Endothelial cell of umbilical vein (primary cell): ENCODE results near the gene MOCS1. TPM values are rescaled to one million over a fixed set of nuclear protein-coding genes. Genes with fewer than 3 reads are reported as not detected.

ENCODE experiments used
- BruUV-seq: library from RNA; stranded (reverse); fragments of 400-500 nt; replicated peaks from 2 replicates; lab custom pipeline; 2021; lab: Mats Ljungman, UMichigan
- CTCF ChIA-PET: fragments of 300-600, 350-600 bp; sonication (Branson Sonifier 250); formaldehyde crosslinking; loops from one replicate; lab custom pipeline; 2021; ENCODE audit warnings: antibody characterized with exemption, inconsistent platforms; lab: Charles Lee
- POLR2A ChIA-PET: fragments of 300-600, 350-600 bp; sonication (Branson Sonifier 250); formaldehyde crosslinking; loops from one replicate; lab custom pipeline; 2021; ENCODE audit warnings: antibody characterized with exemption, inconsistent platforms; lab: Charles Lee
- DNase-seq: peaks from one replicate; pipeline ENCODE4 v3.0.0-alpha.2; 2011; ENCODE audit warnings: low read depth, low spot score
- FAIRE-seq: peaks from 2 replicates; lab custom pipeline; 2011; peaks lifted over from hg19 to GRCh38; lab: Jason Lieb, UNC
- H2AFZ ChIP-seq: 2 replicates; pipeline ENCODE4 v1.6.0; 2012; ENCODE audit warnings: low read depth, low read length, control low read depth, inconsistent platforms
- H3K27ac ChIP-seq: 2 replicates; pipeline ENCODE4 v1.5.1; 2011; ENCODE audit warnings: low read depth, mild to moderate bottlenecking, control low read depth, low read length, moderate library complexity; ENCODE audit not compliant: insufficient read depth
- H3K27me3 ChIP-seq, 2 experiments: 2 replicates each; pipeline versions ENCODE4 v1.6.0 to v1.6.1; 2011; ENCODE audit warnings: low read length in 2 of 2, mixed read lengths in 1 of 2; ENCODE audit not compliant: control insufficient read depth in 2 of 2, insufficient read depth in 2 of 2
- H3K36me3 ChIP-seq, 2 experiments: 2 replicates in 1 of 2; 3 replicates in 1 of 2; pipeline ENCODE4 v1.5.1; 2011; ENCODE audit warnings: low read length in 2 of 2, mild to moderate bottlenecking in 1 of 2, moderate library complexity in 1 of 2; ENCODE audit not compliant: control insufficient read depth in 2 of 2, insufficient read depth in 2 of 2; ENCODE audit errors: extremely low read depth in 1 of 2
- H3K4me1 ChIP-seq: 3 replicates; pipeline ENCODE4 v1.5.1; 2011; ENCODE audit warnings: mild to moderate bottlenecking, low read length; ENCODE audit not compliant: control insufficient read depth, insufficient read depth; ENCODE audit errors: extremely low read depth
- H3K4me2 ChIP-seq: 2 replicates; pipeline ENCODE4 v1.6.1; 2011; ENCODE audit warnings: low read length, control low read depth, mixed read lengths; ENCODE audit not compliant: insufficient read depth
- H3K4me3 ChIP-seq, 3 experiments: fragments of 200-600 bp in 1 of 3; sonication (generic), shearing (Covaris generic) in 1 of 3; replicated peaks in 1 of 3; 2 replicates each; pipeline ENCODE4 v1.5.1; 2011 to 2016; ENCODE audit warnings: control low read depth in 3 of 3, low read length in 3 of 3, mild to moderate bottlenecking in 2 of 3, inconsistent platforms in 1 of 3, low read depth in 1 of 3, moderate library complexity in 1 of 3; ENCODE audit not compliant: insufficient read depth in 1 of 3
- H3K79me2 ChIP-seq: 2 replicates; pipeline ENCODE4 v1.6.0; 2012; ENCODE audit warnings: low read length, inconsistent platforms; ENCODE audit not compliant: control insufficient read depth, insufficient read depth
- H3K9ac ChIP-seq: replicated peaks from 2 replicates; pipeline ENCODE3; 2011; ENCODE audit warnings: low read length, control low read depth; ENCODE audit not compliant: insufficient read depth; ENCODE audit errors: extremely low read depth
- H3K9me1 ChIP-seq: replicated peaks from 3 replicates; pipeline ENCODE4 v1.6.0; 2011; ENCODE audit warnings: mild to moderate bottlenecking, low read length; ENCODE audit not compliant: control insufficient read depth, insufficient read depth; ENCODE audit errors: extremely low read depth
- H3K9me3 ChIP-seq: replicated peaks from 2 replicates; pipeline ENCODE4 v1.5.1; 2012; ENCODE audit warnings: low read length, inconsistent platforms; ENCODE audit not compliant: control insufficient read depth, insufficient read depth
- H4K20me1 ChIP-seq: replicated peaks from 2 replicates; pipeline ENCODE3; 2011; ENCODE audit warnings: mild to moderate bottlenecking, low read length; ENCODE audit not compliant: control insufficient read depth, insufficient read depth; ENCODE audit errors: extremely low read depth
- EZH2 ChIP-seq: IDR thresholded peaks from 2 replicates; pipeline ENCODE4 v1.6.1; 2012; ENCODE audit warnings: borderline replicate concordance, low read depth, mild to moderate bottlenecking, moderate library complexity, low read length, inconsistent platforms; ENCODE audit not compliant: severe bottlenecking
- GATA2 ChIP-seq: IDR thresholded peaks from 2 replicates; pipeline ENCODE4 v1.7.0; 2011; ENCODE audit warnings: low read depth, mild to moderate bottlenecking, moderate library complexity, mixed read lengths, low read length; ENCODE audit not compliant: insufficient read length, insufficient read depth
- MYC ChIP-seq: IDR thresholded peaks from one replicate; pipeline ENCODE4 v1.6.1; 2011; ENCODE audit warnings: mild to moderate bottlenecking, low read depth, low read length
- POLR2A ChIP-seq: IDR thresholded peaks from 2 replicates; pipeline ENCODE4 v1.6.1; 2012; ENCODE audit warnings: low read depth, mild to moderate bottlenecking, control low read depth, low read length
- dilution Hi-C: fragments of 300-500 bp; cut with MboI; formaldehyde crosslinking; loops from one replicate; pipeline ENCODE4 v1.15.0; 2019; ENCODE audit warnings: low sequenced_read_pairs; ENCODE audit not compliant: extremely low pct_ligation_motif_present
- intact Hi-C: fragments of 100-400 bp; cut with micrococcal nuclease; formaldehyde crosslinking; loops from one replicate; pipeline ENCODE4 v1.10.0; 2022
- polyA plus RNA-seq, 4 experiments: library from polyadenylated mRNA; depleted of rRNA in 3 of 4; stranded (reverse) in 3 of 4; unstranded in 1 of 4; fragments of >200 nt; gene quantifications; 2 replicates each; pipeline versions ENCODE4 v1.2.1 to v1.2.3, GENCODE V29; 2011 to 2012; ENCODE audit warnings: missing spikeins in 1 of 4
- total RNA-seq: library from RNA; stranded (reverse); gene quantifications from 2 replicates; pipeline ENCODE4 v1.2.3, GENCODE V29; 2021
- TF ChIP-seq, protein P1 (sequence below): IDR thresholded peaks from 2 replicates; pipeline ENCODE4 v1.6.1; 2011; ENCODE audit not compliant: insufficient read depth, insufficient read length
- TF ChIP-seq, protein P2 (sequence below), 2 donors: IDR thresholded peaks; 1 replicate in 1 of 2; 2 replicates in 1 of 2; pipeline ENCODE4 v1.5.1; 2011; ENCODE audit warnings: low read length in 2 of 2, mild to moderate bottlenecking in 2 of 2, moderate library complexity in 2 of 2, control low read depth in 1 of 2, inconsistent platforms in 1 of 2, low read depth in 1 of 2; ENCODE audit not compliant: insufficient read depth in 1 of 2; ENCODE audit errors: extremely low read depth in 1 of 2

Gene MOCS1
- total and polyA plus RNA-seq, 2 donors (not counting 3 experiments of a cell fraction or from before 2014, with no cell fraction given): 8.3 to 12.8 TPM

- H3K9me3 ChIP-seq: no peaks in the 10 kb centered on the region
- DNase-seq (no peak), FAIRE-seq (no peak)
- TF ChIP-seq, protein P1, sequence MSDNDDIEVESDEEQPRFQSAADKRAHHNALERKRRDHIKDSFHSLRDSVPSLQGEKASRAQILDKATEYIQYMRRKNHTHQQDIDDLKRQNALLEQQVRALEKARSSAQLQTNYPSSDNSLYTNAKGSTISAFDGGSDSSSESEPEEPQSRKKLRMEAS: no peak
- TF ChIP-seq, protein P2, sequence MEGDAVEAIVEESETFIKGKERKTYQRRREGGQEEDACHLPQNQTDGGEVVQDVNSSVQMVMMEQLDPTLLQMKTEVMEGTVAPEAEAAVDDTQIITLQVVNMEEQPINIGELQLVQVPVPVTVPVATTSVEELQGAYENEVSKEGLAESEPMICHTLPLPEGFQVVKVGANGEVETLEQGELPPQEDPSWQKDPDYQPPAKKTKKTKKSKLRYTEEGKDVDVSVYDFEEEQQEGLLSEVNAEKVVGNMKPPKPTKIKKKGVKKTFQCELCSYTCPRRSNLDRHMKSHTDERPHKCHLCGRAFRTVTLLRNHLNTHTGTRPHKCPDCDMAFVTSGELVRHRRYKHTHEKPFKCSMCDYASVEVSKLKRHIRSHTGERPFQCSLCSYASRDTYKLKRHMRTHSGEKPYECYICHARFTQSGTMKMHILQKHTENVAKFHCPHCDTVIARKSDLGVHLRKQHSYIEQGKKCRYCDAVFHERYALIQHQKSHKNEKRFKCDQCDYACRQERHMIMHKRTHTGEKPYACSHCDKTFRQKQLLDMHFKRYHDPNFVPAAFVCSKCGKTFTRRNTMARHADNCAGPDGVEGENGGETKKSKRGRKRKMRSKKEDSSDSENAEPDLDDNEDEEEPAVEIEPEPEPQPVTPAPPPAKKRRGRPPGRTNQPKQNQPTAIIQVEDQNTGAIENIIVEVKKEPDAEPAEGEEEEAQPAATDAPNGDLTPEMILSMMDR (IDR thresholded peaks at IDR 0.05; ENCODE audit: extremely low read depth in 1 of 2, insufficient read depth in 1 of 2, low read depth in 1 of 2, low read length in 2 of 2): no peak
- TF ChIP-seq MYC (no peak), POLR2A (no peak)
- H3K79me2 ChIP-seq: no peaks in the 10 kb centered on the region
- no peaks in the 10 kb centered on the region for H4K20me1 ChIP-seq
- H3K9me1 ChIP-seq: no peaks in the 10 kb centered on the region
- H3K4me3 ChIP-seq: no peak overlapping the region
- peaks cover 1 to 7% of the 10 kb centered on the region in 2 experiments for H3K27me3 ChIP-seq
- H2AFZ ChIP-seq: no peak overlapping the region
- peaks cover 9% of the 10 kb centered on the region for H3K4me1 ChIP-seq
- H3K27ac ChIP-seq: no peak overlapping the region
- H3K9ac ChIP-seq: no peak overlapping the region
- ChIA-PET CTCF (no interaction called here), POLR2A (no interaction called here)
- H3K4me2 ChIP-seq: no peak overlapping the region
- BruUV-seq: no TSS peak
- intact Hi-C loops (loop anchor here (10.0 kb wide), 1 partner anchor 508 kb away; no protein-coding TSS in a partner anchor), dilution Hi-C loops (no loop called here)
- H3K36me3 ChIP-seq: no peaks in the 10 kb centered on the region
Measured at GRCh38 chr6:39932386-39932910, 1.8 kb downstream of the MOCS1 start.

DNA sequence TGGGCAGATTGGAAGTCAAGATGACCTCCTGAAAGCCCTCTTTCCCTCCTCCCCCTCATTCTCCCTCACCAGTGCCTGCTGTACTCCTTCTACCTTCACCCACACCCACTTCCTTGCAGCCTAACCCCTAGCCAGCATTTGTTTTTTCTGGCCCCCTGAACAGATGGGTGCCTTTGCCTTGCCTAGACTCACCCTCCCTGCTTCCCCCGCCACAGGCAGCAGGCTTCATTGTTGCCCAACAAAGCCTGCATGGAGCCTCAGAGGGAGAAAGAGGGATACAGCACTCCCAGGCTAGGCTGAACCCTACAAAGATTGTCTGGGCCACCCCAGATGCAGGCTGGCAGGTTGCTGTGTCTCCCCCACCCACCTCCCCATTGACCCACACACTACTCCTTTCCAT lies 2.7 kb downstream of the MOCS1 start:
- dilution Hi-C loops (no loop called here), intact Hi-C loops (loop anchor here (10.0 kb wide), 1 partner anchor 507 kb away; no protein-coding TSS in a partner anchor)
- no peak overlapping the region for H3K4me2 ChIP-seq
- ChIA-PET POLR2A (interaction anchor here (0.6 kb wide), 1 partner anchor 49 kb away, joined by 4 read pairs; no protein-coding TSS in a partner anchor), CTCF (no interaction called here)
- no TSS peak for BruUV-seq
- H3K9ac ChIP-seq: no peak overlapping the region
- no peaks in the 10 kb centered on the region for H3K79me2 ChIP-seq
- H3K27me3 ChIP-seq: peaks cover 0 to 2% of the 10 kb centered on the region in 2 experiments
- no peak overlapping the region for H3K27ac ChIP-seq
- no peak for DNase-seq
- H3K4me1 ChIP-seq: peaks cover 9% of the 10 kb centered on the region
- TF ChIP-seq POLR2A: no peak
- no peak for TF ChIP-seq MYC
- no peak for TF ChIP-seq EZH2
- no peak for TF ChIP-seq GATA2
- no peak for FAIRE-seq
- H3K9me3 ChIP-seq: no peaks in the 10 kb centered on the region
- no peak overlapping the region for H2AFZ ChIP-seq
- no peaks in the 10 kb centered on the region for H3K9me1 ChIP-seq
- H3K4me3 ChIP-seq: no peak overlapping the region
- no peaks in the 10 kb centered on the region for H3K36me3 ChIP-seq
- no peaks in the 10 kb centered on the region for H4K20me1 ChIP-seq
